HG03521 (cell line): ENCODE data around the gene SPAG5.
A peak's percentile ranks its signal among the peaks of the same experiment; 100 is the strongest.
"Not testable (repeated sequence)": the region's sequence is repeated elsewhere in the genome, so short reads cannot be mapped to it uniquely, and the experiment has no call there.

Experiments used
- ATAC-seq: cut with Tn5 transposase; IDR thresholded peaks from one replicate; pipeline ENCODE4 v1.9.1; 2021; ENCODE audit warnings: mild to moderate bottlenecking, moderate library complexity; ENCODE audit not compliant: unreplicated experiment

Gene SPAG5

GRCh38 chr17:28610376-28610775 lies 11.6 kb upstream of the SPAG5 start:
- ATAC-seq, result no peak

DNA sequence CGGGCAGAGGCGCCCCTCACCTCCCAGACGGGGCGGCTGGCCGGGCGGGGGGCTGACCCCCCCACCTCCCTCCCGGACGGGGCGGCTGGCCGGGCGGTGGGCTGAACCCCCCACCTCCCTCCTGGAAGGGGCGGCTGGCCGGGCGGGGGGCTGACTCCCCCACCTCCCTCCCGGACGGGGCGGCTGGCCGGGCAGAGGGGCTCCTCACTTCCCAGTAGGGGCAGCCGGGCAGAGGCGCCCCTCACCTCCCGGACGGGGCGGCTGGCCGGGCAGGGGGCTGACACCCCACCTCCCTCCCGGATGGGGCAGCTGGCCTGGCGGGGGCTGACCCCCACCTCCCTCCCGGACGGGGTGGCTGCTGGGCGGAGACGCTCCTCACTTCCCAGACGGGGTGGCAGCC lies 5.2 kb upstream of the SPAG5 start:
- ATAC-seq, result not testable (repeated sequence)

GRCh38 chr17:28599311-28600184 lies 723 bp upstream of the SPAG5 start:
- peak; percentile 32 for ATAC-seq

GRCh38 chr17:28598389-28598788 lies 436 bp downstream of the SPAG5 start:
- no peak for ATAC-seq

DNA sequence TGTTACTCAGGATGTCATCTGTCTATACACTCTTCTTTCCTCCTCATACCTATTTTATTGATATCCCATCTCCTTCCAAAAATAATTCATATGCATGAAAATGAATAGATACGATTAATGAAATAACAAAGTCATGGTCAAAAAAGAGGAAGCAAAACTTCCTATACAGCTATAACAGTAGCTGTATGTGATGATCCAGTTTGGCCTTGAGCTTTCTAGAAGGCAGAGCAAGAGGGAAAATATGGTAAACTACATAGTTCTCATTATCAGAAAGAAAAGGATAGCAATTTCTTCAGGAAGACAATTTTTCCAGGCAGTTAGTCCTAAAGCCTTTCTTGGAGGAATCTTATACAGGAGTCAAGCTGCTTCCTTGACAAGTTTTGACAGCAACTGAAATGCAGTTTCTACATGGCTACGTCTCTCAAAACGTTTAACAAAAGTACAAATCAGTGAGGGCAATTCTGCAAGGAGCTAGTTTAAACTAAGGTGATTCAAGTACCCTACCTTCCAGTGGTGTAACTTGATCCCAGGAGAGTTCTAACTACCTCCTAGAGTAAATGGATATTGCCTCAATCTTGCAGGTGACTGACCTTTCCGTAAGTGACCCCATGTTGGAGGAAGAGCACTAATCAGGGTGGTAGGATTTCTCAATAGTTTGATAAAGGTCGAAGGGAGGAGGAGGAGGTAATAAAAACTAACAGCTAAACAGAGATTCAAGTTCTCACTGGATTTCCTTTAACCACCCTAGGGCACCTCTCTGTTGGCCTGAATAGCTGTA lies 1.0 kb downstream of the SPAG5 start:
- no peak for ATAC-seq

DNA sequence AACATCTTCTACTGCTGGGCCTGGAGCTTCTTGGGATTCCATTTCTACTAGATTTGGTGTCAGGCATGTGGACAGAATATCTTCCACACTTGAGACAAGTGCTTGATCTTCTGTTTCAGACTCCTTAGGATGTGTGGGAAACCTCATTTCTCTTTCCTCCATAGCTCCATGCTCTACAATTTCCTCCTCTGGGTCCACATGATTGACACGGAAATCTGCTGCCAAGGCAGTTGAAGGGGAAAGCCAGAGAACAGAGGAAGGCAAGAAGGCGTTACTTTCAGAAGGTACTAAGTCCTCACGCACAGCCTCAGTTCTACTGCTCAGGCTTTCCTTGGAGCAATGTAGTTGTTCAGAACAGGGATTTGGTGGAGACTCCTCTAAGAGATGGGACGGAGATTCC lies 6.6 kb downstream of the SPAG5 start:
- ATAC-seq, result no peak

- ATAC-seq, result no peak
These were observed 13.0 kb downstream of the SPAG5 start for GRCh38 chr17:28585851-28586250.

GRCh38 chr17:28584434-28584833 lies 14.4 kb downstream of the SPAG5 start:
- ATAC-seq, result no peak

- ATAC-seq, result no peak
These were observed 16.3 kb downstream of the SPAG5 start for GRCh38 chr17:28582513-28582912.

GRCh38 chr17:28580959-28581358 lies 17.9 kb downstream of the SPAG5 start:
- ATAC-seq, result no peak

DNA sequence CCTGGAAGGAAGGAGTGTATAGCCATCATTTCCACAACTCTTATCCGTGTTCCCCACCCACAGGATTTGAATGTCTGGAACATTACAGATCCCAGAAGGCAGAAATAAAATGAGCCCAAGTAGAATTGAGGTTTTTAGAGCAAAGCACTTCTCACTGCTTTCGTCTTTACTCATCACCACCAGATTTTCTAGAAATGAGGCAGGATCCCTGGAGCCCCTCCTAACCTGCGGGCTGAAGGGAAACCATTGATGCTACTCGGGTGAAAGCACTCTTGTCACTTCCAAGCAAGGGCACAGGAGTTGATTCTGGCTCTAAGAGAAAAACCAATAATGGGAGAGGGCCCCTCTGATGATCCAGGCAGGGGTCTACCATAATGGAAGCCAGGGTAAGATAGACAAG lies 19.3 kb downstream of the SPAG5 start:
- ATAC-seq, result no peak

DNA sequence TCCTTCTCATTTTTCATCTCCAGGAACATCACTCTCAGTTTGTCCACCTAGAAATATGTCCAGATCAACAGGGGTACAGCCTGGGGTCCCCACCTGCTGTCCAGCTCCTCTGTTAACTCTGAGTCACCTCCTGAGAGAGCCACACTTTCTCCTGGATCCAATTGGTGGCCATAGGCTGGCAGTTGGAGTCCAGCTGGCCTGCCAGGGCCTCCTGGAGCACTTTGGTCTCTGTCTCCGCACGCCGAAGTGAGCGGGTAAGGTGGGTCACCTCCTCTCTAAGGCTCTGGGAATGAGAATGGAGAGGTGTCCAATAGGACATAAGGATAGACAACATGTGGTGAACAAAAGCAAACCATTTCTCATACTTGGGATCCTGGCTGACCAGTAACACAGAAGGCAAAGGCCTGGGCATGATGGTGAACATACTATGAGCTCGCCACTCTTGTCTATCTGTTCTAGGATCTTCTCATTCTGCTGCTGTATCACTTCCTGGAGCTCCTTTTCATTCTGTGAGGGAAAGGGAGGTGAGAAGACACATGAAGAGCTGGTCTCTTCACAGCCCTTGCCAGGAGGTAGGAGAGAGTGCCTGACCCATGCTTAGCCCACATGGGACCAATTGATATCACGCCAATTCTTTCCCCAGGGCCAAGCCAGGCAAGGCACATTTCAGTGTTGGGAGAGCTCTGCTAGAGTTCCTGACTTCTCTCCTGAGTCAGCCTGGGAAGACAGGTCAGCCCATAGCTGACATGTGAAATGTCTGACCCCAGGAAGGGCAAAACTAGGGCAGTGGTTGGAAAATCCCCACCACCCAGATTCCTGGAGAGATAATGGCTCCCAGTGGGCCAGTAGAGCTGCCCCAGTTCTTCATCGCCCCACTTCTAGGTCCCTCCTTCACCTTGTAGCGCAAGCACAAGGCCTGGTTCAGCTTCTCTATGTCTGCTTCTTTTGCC lies 20.3 kb downstream of the SPAG5 start:
- ATAC-seq, result no peak

DNA sequence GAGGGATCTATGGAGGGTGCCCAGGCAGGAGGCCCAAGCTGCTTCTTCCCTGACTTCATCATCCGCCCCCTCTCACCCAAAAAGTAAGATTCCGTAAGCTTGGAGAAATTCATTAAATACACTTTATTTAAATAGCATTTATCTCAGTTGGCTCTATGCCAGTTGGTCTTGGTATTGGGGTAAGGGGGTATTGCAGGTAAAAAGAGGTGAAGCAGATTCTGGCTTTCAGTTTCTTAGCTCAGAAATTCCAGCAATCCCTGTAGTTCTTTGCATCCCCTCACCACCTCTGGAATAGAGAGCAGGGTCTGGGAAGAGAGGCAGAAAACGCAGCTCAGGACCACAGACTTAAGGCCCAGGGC lies 21.4 kb downstream of the SPAG5 start:
- no peak for ATAC-seq

DNA sequence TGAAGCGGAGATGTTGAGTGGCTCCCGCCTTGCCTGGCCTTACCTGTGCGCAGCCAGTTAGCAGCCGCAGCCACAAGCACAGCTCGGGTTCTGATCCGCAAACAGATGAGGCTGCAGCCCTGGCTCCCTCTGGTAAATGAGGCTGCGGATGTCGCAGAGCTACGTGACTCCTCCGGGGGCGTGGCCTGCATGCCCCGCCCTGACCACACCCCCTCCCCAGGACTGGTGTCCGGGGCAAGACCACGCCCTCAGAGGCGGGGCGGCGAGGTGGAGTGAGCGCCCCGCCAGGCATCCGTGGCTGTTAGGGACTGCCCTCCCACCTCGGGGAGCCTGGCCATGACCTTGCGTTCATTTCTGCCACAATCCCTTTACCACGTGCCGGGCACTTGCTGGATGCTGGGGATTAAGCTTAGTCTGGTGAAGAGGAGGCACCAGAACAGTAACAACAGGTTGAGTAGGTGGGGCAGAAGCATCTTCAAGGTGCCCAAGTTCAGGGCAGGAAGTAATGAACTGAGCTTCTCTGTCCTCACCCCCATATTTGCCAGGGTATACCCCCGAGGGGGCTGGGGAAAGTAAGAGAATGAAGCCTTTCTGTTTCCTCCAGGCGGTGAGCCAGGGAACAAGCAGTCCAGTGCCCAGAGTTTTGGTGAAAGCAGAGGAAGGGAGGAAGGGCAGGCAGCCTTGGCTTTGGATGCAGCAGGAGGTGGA lies 21.9 kb downstream of the SPAG5 start, which contains the start of gene ALDOC:
ALDOC (minus strand) TSS at position 138 of the 708 bp plus-strand sequence. CDS start 1,363 bp downstream, outside the sequence.
- ATAC-seq, result peak; percentile 83

GRCh38 chr17:28576016-28576415 lies 22.8 kb downstream of the SPAG5 start:
- ATAC-seq, result not testable (repeated sequence)

DNA sequence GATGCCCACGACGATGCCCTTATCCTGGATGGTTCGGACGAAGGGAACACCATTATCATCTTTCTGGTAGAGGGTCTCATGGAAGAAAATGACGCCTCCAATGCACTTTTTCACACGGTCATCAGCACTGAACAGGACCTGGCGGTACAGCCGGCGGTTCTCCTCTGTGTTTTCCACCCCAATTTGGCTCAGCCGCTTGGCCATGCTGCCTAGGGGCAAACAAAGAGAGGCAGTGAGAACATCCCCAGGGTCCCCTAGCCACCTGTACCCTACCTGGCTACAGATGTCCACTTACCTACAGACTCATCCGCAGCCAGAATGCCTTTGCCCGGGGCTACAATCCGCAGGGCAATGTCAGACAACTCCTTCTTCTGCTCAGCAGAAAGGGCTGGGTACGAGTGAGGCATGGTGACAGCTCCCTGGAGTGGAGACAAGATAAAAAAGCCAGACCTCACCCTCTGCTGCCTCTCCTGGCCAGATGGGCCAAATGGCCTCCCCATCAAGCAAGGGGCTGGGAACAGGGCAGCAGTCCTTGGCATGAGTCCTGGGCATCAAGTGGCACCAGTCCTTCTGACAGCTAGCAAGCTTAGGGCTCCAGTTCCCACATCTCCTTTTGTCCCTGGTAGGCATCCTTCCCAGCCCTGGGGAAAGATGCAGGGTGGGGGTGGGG lies 23.6 kb downstream of the SPAG5 start:
- ATAC-seq, result no peak

DNA sequence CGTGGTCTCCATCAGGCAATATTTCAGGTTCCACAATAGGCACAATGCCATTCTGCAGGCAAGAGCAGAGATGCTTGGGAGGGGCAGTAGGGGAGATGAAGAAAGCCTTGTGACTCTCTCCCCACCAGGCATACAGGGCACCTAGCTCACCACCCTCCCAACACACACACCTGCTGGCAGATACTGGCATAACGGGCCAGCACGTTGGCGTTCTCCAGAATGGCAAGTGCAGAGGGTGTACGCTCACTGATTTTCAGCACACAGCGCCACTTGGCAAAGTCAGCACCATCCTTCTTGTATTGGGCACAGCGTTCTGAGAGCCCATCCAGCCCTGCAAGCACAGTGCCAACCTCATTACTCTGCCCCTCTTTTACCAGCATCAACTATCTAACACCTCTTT lies 24.3 kb downstream of the SPAG5 start:
- no peak for ATAC-seq

- no peak for ATAC-seq
These were observed 24.8 kb downstream of the SPAG5 start for GRCh38 chr17:28573966-28574480.

DNA sequence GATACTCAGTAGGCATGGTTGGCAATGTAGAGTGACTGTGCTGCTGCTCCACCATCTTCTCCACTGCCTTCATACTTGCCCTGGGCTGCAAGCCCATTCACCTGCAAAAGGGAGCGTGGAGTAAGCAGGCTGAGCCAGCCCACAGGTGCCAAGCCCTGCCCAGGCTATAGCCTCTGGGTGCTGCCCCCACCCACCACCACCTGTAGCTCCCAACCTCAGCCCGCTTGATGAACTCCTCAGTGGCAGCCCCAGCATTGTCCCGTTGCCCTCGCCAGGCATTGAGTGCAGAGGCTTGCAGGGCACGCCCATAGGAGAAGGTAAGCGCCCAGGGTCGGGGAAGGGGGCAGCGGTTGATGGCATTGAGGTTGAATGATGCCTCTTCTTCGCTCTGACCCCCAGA lies 25.3 kb downstream of the SPAG5 start:
- ATAC-seq, result no peak

DNA sequence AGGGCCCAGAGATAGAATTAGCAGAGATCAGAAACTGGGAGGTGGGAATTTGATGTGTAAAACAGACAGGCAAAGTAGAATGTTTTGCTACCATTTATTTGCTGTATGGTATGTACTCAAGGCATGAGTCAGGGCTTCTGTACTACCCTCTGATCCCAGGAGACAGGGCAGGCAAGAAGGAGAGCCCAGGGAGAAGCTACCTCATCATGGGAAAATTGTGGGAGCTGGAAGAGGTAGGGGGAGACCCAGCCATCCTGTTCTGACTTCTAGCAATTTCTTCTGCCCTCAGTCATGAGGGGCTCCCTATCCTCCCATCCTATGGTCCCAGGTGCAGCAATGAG lies 25.8 kb downstream of the SPAG5 start:
- ATAC-seq, result no peak
